ENCODE measurements around the gene FOXP2.
"Not testable (repeated sequence)": the region's sequence is repeated elsewhere in the genome, so short reads cannot be mapped to it uniquely, and the experiment has no call there.

FOXP2 gene

DNA sequence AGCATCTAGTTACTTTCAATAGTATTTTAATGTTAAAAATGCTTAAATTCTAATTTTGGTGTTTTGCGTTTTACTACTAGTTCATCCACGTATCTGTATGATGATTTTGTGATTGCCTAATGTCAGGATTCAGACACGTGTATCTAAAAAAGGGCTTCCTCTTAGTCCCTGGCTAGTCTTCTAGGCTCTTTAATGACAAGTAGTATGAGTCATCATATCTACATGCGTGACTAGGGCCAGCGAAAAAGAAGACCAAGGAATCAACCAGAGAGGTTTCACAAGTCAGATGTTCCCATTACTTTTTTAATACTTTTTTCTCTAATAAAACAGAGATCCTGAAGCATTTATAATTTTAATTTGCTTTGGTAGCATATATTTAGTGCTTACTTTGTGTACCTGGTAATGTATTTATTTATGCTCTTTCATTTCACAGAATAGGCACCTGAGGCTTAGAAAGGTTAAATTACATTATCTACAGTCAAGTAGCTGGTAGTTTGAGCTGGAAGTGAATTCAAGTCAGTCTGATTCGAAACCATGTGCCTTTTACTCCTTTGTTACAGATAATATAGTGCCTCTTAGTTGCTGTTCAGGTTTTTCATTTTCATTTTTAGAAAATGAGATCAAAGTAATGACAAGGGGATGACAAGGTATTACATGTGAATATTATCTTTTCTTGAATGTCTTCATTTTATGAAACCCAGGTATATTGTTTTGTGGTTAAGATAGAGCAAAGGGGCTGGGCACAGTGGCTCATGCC, 140.3 kb downstream of the FOXP2 start:
- H3K27ac Mint-ChIP-seq = no peak overlapping the region
- DNase-seq = no peak
- CTCF ChIA-PET = no interaction called here
- no peaks in the 10 kb centered on the region for H3K36me3 Mint-ChIP-seq
- H3K9me3 Mint-ChIP-seq = no peaks in the 10 kb centered on the region
- no peaks in the 10 kb centered on the region for H3K4me1 Mint-ChIP-seq
- H3K4me3 Mint-ChIP-seq = no peak overlapping the region
- no peaks in the 10 kb centered on the region for H3K27me3 Mint-ChIP-seq

DNA sequence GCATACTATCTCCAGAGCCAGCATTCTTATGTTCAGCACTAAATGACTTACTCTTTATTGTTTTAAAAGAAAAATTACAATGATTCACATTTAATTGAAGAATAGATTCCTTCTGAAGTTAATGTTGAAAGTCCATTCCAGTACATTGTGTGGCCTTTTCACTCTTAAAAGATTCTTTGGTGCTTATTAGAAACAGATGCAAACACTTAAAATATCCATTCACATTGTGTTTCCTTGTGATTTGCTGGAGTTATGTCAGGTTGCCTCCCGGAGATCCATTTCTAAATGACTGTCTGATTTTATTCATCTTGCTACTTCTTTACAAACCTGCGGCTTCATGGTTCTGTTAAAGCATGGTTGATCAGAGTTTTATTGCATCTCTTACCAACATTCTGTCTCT, 152.8 kb downstream of the FOXP2 start:
- Mint-ChIP-seq H3K9me3 (no peaks in the 10 kb centered on the region), H3K4me1 (no peaks in the 10 kb centered on the region), H3K27me3 (no peaks in the 10 kb centered on the region), H3K4me3 (no peak overlapping the region), H3K27ac (no peak overlapping the region), H3K36me3 (no peaks in the 10 kb centered on the region)
- DNase-seq = no peak
- CTCF ChIA-PET = no interaction called here

DNA sequence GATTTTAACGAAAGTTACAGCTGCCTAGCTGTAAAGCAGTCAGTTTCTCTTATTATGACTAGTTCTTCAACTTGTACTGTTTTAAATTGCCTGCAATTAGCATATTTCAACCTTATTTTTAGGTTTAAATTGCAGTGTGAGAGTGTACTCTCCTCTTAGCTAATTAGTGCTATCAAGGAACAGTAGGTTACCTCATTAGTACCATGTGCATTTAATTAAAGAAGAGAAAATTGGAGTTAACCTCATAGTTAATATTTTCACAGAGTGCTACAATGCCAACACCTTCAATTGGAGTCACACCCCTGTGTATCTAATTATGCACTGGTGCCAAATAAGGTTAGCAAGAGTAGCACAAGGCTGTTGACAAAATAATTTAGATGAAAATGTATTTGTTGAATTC, 154.6 kb downstream of the FOXP2 start:
- no peaks in the 10 kb centered on the region for H3K4me1 Mint-ChIP-seq
- H3K36me3 Mint-ChIP-seq = no peaks in the 10 kb centered on the region

DNA sequence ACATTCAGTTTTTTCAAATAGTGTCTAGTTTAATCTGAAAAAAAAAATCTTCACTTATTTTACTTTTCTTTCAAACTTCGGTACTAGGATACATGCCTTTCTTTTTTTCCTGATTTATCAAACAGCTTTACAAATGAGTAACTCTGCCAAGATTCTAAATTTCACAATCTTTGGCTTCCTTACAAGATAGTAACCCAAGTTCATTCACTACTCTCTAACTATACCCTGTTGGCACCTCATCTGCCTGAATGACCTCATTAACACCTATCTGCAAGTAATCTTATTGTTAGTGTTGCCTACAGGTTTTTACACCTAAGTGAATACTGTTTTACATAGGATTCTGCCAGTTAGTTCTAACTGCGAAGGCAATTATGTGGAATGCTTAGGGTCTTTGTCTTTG, 159.8 kb downstream of the FOXP2 start:
- no peaks in the 10 kb centered on the region for H3K9me3 Mint-ChIP-seq
- no peak for DNase-seq
- H3K4me3 Mint-ChIP-seq = no peak overlapping the region
- CTCF ChIA-PET = no interaction called here
- H3K27me3 Mint-ChIP-seq = no peaks in the 10 kb centered on the region
- no peaks in the 10 kb centered on the region for H3K36me3 Mint-ChIP-seq
- H3K4me1 Mint-ChIP-seq = no peaks in the 10 kb centered on the region
- no peak overlapping the region for H3K27ac Mint-ChIP-seq

More for the DNA sequence above, 154.6 kb downstream of the FOXP2 start:
- DNase-seq = no peak
- no peaks in the 10 kb centered on the region for H3K27me3 Mint-ChIP-seq
- H3K4me3 Mint-ChIP-seq = no peak overlapping the region
- H3K9me3 Mint-ChIP-seq = no peaks in the 10 kb centered on the region
- H3K27ac Mint-ChIP-seq = no peak overlapping the region
- CTCF ChIA-PET = no interaction called here

DNA sequence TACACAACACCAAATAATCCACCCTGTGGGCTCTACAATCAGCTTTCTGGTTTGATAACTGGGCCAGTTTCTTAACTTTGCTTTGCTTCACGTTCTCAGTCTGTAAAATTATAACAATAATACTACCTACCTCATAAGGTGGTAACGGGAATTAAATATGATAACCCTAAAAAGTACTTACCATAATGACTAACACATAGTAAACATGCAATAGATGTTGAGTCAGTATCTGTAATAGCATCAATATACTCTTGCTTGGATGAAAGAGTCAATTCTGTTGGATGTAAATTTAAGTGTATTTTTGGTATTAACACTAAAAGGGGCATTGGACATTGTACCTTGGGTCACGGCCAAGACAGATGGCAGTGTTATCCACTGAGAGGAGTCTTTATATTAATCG, 160.5 kb downstream of the FOXP2 start:
- Mint-ChIP-seq H3K27ac (no peak overlapping the region), H3K36me3 (no peaks in the 10 kb centered on the region), H3K4me1 (no peaks in the 10 kb centered on the region), H3K27me3 (no peaks in the 10 kb centered on the region), H3K4me3 (no peak overlapping the region), H3K9me3 (no peaks in the 10 kb centered on the region)
- CTCF ChIA-PET = no interaction called here
- DNase-seq = no peak

DNA sequence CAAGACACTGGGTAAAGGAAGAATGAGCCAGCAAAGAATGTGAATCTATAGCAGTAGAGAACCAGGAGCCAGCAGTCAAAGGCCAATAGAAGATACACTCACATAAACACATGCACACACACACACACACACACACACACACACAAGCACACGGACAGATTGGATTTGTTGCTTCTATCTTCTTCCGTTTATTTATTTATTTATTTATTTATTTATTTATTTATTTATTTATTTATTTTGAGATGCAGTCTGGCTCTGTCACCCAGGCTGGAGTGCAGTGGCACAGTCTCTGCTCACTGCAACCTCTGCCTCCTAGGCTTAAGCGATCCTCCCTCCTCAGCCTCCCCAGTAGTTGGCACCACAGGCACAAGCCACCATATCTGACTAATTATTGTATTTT, 166.3 kb downstream of the FOXP2 start:
- H3K36me3 Mint-ChIP-seq, H3K9me3 Mint-ChIP-seq, H3K4me3 Mint-ChIP-seq, H3K4me1 Mint-ChIP-seq, H3K27ac Mint-ChIP-seq, DNase-seq, CTCF ChIA-PET, H3K27me3 Mint-ChIP-seq: not testable (repeated sequence)

DNA sequence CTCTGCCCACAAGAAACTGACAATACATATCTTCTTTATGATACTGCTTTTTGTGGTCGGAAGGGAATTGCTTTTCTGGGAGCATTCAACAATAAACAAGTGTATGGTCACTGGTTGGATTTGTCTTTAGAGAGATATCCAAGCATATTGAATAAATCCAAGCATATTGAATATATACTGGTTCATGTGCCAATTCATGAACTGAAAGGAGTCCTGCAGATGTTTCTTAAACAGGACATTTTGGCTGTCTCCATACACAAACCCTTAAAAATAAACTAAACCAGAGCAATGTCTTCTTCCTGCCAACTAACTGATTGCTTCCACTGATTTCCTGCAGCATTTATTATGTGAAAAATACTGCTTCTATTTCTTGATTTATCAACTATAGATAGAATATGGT, 173.9 kb downstream of the FOXP2 start:
- no peaks in the 10 kb centered on the region for H3K27me3 Mint-ChIP-seq
- CTCF ChIA-PET = no interaction called here
- H3K4me3 Mint-ChIP-seq = no peak overlapping the region
- H3K9me3 Mint-ChIP-seq = no peaks in the 10 kb centered on the region
- no peak for DNase-seq
- H3K27ac Mint-ChIP-seq = no peak overlapping the region
- H3K36me3 Mint-ChIP-seq = no peaks in the 10 kb centered on the region
- no peaks in the 10 kb centered on the region for H3K4me1 Mint-ChIP-seq

DNA sequence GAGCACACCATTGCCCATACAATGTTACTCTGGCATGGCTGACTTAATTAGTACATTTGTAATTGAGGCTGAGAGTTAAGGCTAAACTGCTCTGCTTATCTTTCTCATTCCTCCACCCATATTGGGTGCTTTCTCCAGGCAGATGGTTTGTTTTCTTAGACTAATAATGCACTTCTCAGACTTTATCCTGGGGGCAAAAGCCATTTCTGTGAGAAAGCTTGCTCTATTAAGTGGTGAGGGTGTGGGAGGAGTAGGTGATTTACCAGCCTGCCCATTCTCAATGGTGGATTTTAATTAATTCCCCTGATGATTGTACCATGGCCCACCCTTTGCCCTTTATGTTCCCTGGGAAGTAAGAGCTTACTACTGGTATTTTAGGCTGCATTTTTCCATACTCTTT, 174.8 kb downstream of the FOXP2 start:
- Mint-ChIP-seq H3K4me3 (no peak overlapping the region), H3K9me3 (no peaks in the 10 kb centered on the region), H3K27ac (no peak overlapping the region), H3K4me1 (no peaks in the 10 kb centered on the region), H3K36me3 (no peaks in the 10 kb centered on the region), H3K27me3 (no peaks in the 10 kb centered on the region)
- no peak for DNase-seq
- CTCF ChIA-PET = no interaction called here

DNA sequence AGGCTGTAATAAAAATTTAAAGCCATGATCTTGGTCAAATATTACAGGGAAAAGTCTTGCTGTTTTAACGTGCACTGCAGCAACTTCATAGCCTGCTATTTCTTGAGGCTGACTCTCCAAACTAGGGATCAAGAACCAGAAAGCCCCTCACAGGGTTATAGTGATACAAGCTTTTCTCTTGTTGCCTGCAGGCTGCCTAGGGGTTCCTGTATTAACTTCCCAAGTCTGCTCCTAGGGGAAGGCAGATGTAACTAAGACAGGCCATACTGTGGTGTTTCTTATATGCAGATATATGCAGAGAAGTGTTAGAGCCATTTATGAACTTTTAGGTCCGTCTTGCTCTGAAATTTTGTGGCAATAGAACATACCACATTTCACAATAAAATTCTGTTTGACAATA, 175.7 kb downstream of the FOXP2 start:
- no peak overlapping the region for H3K4me3 Mint-ChIP-seq
- no peaks in the 10 kb centered on the region for H3K9me3 Mint-ChIP-seq
- no peaks in the 10 kb centered on the region for H3K36me3 Mint-ChIP-seq
- CTCF ChIA-PET = no interaction called here
- DNase-seq = no peak
- no peak overlapping the region for H3K27ac Mint-ChIP-seq
- H3K27me3 Mint-ChIP-seq = no peaks in the 10 kb centered on the region
- no peaks in the 10 kb centered on the region for H3K4me1 Mint-ChIP-seq

DNA sequence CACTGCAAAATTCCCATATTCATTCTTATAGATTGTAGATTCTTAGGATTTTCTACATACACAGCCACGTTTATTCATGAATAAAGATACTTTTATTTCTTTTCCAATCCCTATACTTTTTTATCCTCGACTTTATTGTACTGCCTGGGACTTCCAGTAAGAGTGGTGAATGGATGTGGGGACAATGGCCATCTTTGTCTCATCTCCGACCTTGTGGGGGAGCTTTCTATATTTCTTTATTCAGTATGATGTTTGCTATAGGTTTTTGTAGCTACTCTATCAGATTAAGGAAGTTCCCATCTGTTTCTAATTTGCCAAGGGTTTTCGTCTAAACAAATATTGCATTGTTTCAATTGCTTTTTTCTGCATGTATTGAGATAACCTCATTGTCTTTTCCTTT, 184.3 kb downstream of the FOXP2 start:
- Mint-ChIP-seq H3K9me3 (no peaks in the 10 kb centered on the region), H3K4me1 (no peaks in the 10 kb centered on the region), H3K4me3 (no peak overlapping the region), H3K27me3 (no peaks in the 10 kb centered on the region), H3K27ac (no peak overlapping the region), H3K36me3 (no peaks in the 10 kb centered on the region)
- CTCF ChIA-PET = no interaction called here
- DNase-seq = no peak

DNA sequence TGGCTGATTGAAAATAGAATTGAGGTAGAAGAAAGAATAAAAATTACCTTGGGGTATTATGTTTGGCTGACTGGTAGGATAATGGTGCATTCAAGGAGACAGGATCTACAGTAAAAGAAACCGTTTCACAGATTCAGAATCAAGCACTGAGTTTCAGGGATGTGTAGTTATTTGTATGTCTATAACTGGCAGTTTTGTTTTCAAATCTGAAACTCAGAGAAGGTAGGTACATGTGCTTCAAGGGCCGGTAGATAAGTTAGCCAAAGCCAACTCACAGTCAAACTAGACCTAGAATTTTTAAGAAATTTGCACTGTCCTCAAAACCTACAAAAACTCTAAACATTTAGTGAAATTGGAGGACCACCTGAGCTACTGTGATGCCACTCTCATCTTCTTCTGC, 191.5 kb downstream of the FOXP2 start:
- H3K4me1 Mint-ChIP-seq = no peaks in the 10 kb centered on the region
- H3K27me3 Mint-ChIP-seq = no peaks in the 10 kb centered on the region
- CTCF ChIA-PET = no interaction called here
- H3K27ac Mint-ChIP-seq = no peak overlapping the region
- H3K9me3 Mint-ChIP-seq = no peaks in the 10 kb centered on the region
- no peak for DNase-seq
- H3K36me3 Mint-ChIP-seq = no peaks in the 10 kb centered on the region
- H3K4me3 Mint-ChIP-seq = no peak overlapping the region

DNA sequence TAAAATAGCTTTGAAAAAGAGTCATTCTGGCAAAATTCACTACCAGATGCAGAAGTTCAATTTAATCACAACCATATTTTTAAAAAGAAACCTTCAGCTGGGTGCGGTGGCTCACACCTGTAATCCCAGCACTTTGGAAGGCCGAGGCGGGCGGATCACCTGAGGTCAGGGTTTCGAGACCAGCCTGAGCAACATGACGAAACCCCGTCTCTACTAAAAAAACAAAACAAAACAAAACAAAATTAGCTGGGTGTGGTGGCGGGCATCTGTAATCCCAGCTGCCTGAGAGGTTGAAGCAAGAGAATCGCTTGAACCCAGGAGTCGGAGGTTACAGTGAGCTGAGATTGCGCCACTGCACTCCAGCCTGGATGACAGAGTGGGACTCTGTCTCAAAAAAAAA, 194.2 kb downstream of the FOXP2 start:
- DNase-seq, H3K9me3 Mint-ChIP-seq, CTCF ChIA-PET, H3K36me3 Mint-ChIP-seq, H3K27ac Mint-ChIP-seq, H3K4me1 Mint-ChIP-seq, H3K4me3 Mint-ChIP-seq, H3K27me3 Mint-ChIP-seq: not testable (repeated sequence)

DNA sequence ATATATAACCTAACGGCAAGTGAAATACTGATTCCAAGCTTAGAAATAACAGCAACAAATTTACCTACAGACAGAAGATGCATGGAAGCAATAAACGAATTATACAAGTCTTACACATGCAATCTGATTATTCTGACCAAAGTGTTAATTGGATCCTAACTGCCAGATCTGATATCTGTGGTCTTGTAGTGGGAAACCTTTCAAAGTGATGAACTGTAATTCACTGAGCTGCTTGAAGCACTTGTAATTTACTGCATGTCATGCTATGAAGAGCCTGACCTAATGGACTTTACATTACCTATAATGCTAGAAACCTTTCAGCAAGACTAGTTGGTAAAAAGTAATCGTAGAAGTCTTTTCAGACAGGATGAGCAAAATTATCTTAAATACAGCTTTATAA, 205.6 kb downstream of the FOXP2 start:
- DNase-seq = no peak
- no peaks in the 10 kb centered on the region for H3K27me3 Mint-ChIP-seq
- no peak overlapping the region for H3K27ac Mint-ChIP-seq
- H3K4me1 Mint-ChIP-seq = no peaks in the 10 kb centered on the region
- H3K4me3 Mint-ChIP-seq = no peak overlapping the region
- CTCF ChIA-PET = no interaction called here
- no peaks in the 10 kb centered on the region for H3K36me3 Mint-ChIP-seq
- H3K9me3 Mint-ChIP-seq = no peaks in the 10 kb centered on the region

DNA sequence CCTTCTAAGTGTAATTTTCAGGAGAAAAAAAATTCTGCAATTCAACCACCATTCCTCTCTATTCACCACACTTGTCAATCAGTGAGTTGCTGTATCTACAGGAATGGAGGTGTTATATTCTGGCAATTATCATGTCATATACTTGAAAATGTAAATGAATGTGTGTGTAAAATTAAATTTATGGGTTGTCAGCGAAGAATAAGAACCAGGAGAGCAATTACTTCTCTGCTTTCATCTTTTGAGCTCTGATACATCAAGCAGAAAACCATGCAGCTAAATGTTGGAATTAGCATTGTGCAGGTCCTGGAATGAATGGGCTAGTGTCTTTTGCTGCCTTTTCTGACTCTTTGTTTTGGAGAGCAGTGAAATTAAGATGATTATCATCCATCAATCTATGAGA, 207.6 kb downstream of the FOXP2 start:
- Mint-ChIP-seq H3K36me3 (no peaks in the 10 kb centered on the region), H3K27me3 (no peaks in the 10 kb centered on the region), H3K4me1 (no peaks in the 10 kb centered on the region), H3K27ac (no peak overlapping the region), H3K4me3 (no peak overlapping the region), H3K9me3 (no peaks in the 10 kb centered on the region)
- CTCF ChIA-PET = interaction anchor here (0.9 kb wide), 1 partner anchor 18 kb away, joined by 3 read pairs; no protein-coding TSS in a partner anchor
- no peak for DNase-seq

DNA sequence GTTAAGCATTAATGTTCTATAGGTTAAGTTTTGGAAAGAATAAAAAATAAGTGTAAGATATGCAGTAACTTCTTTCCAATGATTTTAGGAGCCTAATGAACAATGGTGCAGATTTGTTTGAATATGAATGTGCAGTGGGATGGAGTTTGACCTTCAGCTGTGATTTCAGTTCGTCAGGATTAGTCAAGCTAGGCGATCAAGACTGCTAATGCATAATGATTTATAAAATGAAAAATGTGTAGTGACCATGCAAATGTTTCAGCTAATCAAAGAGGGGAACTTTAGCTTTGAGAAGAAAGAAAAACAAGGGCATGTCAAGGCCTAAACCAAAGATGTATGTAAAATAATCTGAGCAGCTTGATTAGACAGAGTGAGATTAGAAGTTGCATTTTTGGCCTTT, 208.5 kb downstream of the FOXP2 start:
- no peaks in the 10 kb centered on the region for H3K27me3 Mint-ChIP-seq
- H3K36me3 Mint-ChIP-seq = no peaks in the 10 kb centered on the region
- H3K9me3 Mint-ChIP-seq = no peaks in the 10 kb centered on the region
- CTCF ChIA-PET = no interaction called here
- no peaks in the 10 kb centered on the region for H3K4me1 Mint-ChIP-seq
- H3K27ac Mint-ChIP-seq = no peak overlapping the region
- no peak for DNase-seq
- no peak overlapping the region for H3K4me3 Mint-ChIP-seq

DNA sequence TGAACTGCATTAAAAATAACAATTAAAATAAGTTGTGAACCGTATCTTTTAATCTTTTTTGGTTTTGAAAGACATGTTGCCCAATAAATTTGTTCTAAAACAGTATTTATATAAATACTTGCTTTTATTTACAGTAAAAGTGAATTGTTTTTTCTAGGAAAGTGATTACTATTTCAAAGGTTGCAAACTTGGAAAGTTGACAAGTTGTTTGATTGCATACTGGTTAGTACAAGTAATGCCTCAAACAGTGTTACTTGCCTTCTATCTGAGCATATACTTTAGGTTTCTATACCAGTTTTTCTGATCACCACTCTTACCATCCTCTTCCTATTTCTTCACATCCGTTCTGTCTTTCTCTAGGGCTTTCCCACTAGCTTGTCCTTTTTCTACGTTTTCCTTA, 212.6 kb downstream of the FOXP2 start:
- Mint-ChIP-seq H3K4me3 (no peak overlapping the region), H3K27ac (no peak overlapping the region), H3K4me1 (no peaks in the 10 kb centered on the region), H3K9me3 (no peaks in the 10 kb centered on the region), H3K36me3 (no peaks in the 10 kb centered on the region), H3K27me3 (no peaks in the 10 kb centered on the region)
- CTCF ChIA-PET = interaction anchor here (0.6 kb wide), 1 partner anchor 366 kb away, joined by 3 read pairs; no protein-coding TSS in a partner anchor
- DNase-seq = no peak

Data from activated naive CD4-positive, alpha-beta T cell treated with anti-CD3 and anti-CD28 coated beads, Interleukin-2, amount 10 ng/mL, durations not matched to agents 7 days and 5 days (primary cell).